PC-9 (cell line): ENCODE results near the gene CYP20A1. TPM values are rescaled to one million over a fixed set of nuclear protein-coding genes. Genes with fewer than 3 reads are reported as not detected.

Source experiments
- BruUV-seq: library from RNA; stranded (reverse); fragments of 400-500 nt; replicated peaks from 2 replicates; lab custom pipeline; 2021; lab: Mats Ljungman, UMichigan
- CTCF ChIA-PET: fragments of 300-600 bp; sonication (Branson Sonifier 250); formaldehyde crosslinking; loops from one replicate; lab custom pipeline; 2022; ENCODE audit warnings: antibody characterized with exemption; lab: Charles Lee
- POLR2A ChIA-PET: fragments of 300-600 bp; sonication (Branson Sonifier 250); formaldehyde crosslinking; loops from one replicate; lab custom pipeline; 2022; ENCODE audit warnings: antibody characterized with exemption; ENCODE audit not compliant: unreplicated experiment; lab: Charles Lee
- DNase-seq, 2 experiments: peaks; one replicate each; pipeline versions ENCODE4 v3.0.0 to v3.0.0-alpha.2; 2015 to 2022; ENCODE audit warnings: mixed read lengths in 1 of 2
- H2AFZ ChIP-seq: fragments of 200-600 bp; sonication (generic); 2 replicates; pipeline ENCODE4 v1.8.1; 2017; ENCODE audit warnings: antibody characterized with exemption
- H3F3A ChIP-seq: fragments of 200-600 bp; sonication (generic); 2 replicates; pipeline ENCODE4 v1.8.1; 2017; ENCODE audit warnings: antibody characterized with exemption, mild to moderate bottlenecking, low read depth; ENCODE audit not compliant: insufficient read depth
- H3K27ac ChIP-seq: fragments of 200-600 bp; sonication (generic); 2 replicates; pipeline ENCODE4 v1.6.1; 2016; ENCODE audit warnings: mixed run types
- H3K27me3 ChIP-seq: fragments of 200-600 bp; sonication (generic); 2 replicates; pipeline ENCODE4 v1.6.1; 2016; ENCODE audit warnings: low read depth, mixed run types; ENCODE audit not compliant: insufficient read depth
- H3K36me3 ChIP-seq: fragments of 200-600 bp; sonication (generic); 2 replicates; pipeline ENCODE4 v1.6.1; 2016; ENCODE audit warnings: low read depth, mixed run types
- H3K4me1 ChIP-seq: fragments of 200-600 bp; sonication (generic); replicated peaks from 2 replicates; pipeline ENCODE4 v1.6.1; 2016; ENCODE audit warnings: mixed run types; ENCODE audit not compliant: insufficient read depth
- H3K4me2 ChIP-seq: fragments of 200-600 bp; sonication (generic); 2 replicates; pipeline ENCODE4 v1.6.1; 2017; ENCODE audit warnings: mixed run types
- H3K4me3 ChIP-seq: fragments of 200-600 bp; sonication (generic); 2 replicates; pipeline ENCODE4 v1.6.1; 2016; ENCODE audit warnings: mixed run types
- H3K79me2 ChIP-seq: fragments of 200-600 bp; sonication (generic); 2 replicates; pipeline ENCODE4 v1.6.1; 2017; ENCODE audit warnings: low read depth, mixed run types
- H3K9me2 ChIP-seq: fragments of 200-600 bp; sonication (generic); 2 replicates; pipeline ENCODE4 v1.8.1; 2017; ENCODE audit warnings: mild to moderate bottlenecking; ENCODE audit not compliant: insufficient read depth
- H3K9me3 ChIP-seq: fragments of 200-600 bp; sonication (generic); 2 replicates; pipeline ENCODE4 v1.8.1; 2016; ENCODE audit warnings: low read depth; ENCODE audit not compliant: insufficient read depth
- H4K20me1 ChIP-seq: fragments of 200-600 bp; sonication (generic); 2 replicates; pipeline ENCODE4 v1.8.1; 2017; ENCODE audit not compliant: insufficient read depth
- EZH2 ChIP-seq: fragments of 200-600 bp; sonication (generic); IDR thresholded peaks from 2 replicates; pipeline ENCODE4 v1.8.0; 2017; ENCODE audit warnings: antibody characterized with exemption, low read depth
- intact Hi-C: fragments of 100-400 bp; cut with micrococcal nuclease; formaldehyde crosslinking; loops from one replicate; pipeline ENCODE4 v1.10.0; 2022; ENCODE audit not compliant: unreplicated experiment
- total RNA-seq: library from RNA; stranded (reverse); gene quantifications from 2 replicates; pipeline ENCODE4 v1.2.3, GENCODE V29; 2021
- TF ChIP-seq, protein P1 (sequence below): fragments of 200-600 bp; sonication (generic); conservative IDR thresholded peaks from 2 replicates; pipeline ENCODE4 v1.6.1; 2017; ENCODE audit warnings: mixed run types, antibody characterized with exemption, mild to moderate bottlenecking, moderate library complexity

The CYP20A1 gene
- total RNA-seq, 1 experiment from 2014 or later, result 6.9 TPM

DNA sequence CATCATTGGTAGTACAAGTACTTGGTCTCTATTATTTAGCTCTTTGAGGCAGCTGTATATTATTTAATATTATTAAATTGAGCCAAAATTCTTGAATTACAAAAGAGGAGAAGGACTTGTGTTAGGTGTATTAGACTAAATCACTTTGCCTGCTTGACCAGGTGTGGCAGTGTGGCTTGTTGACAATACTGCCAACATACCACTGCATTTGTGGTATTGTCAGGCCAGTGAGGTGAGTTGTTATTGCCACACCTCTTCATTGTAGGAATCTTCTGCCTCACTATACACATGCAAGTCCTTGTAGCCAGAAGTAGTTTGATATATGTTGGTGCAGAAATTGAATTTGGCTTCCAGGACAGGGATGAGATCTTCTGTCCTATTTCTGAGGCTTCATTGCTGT lies 40.5 kb downstream of the CYP20A1 start:
- ChIA-PET POLR2A (no interaction called here), CTCF (no interaction called here)
- Histone ChIP-seq H3K9me3 (no peaks in the 10 kb centered on the region), H2AFZ (no peak overlapping the region), H4K20me1 (no peaks in the 10 kb centered on the region), H3K4me1 (no peaks in the 10 kb centered on the region), H3K4me2 (no peak overlapping the region), H3F3A (no peaks in the 10 kb centered on the region), H3K27me3 (no peaks in the 10 kb centered on the region), H3K27ac (no peak overlapping the region), H3K9me2 (no peaks in the 10 kb centered on the region), H3K79me2 (no peaks in the 10 kb centered on the region), H3K36me3 (no peaks in the 10 kb centered on the region), H3K4me3 (no peak overlapping the region)
- intact Hi-C loops, result no loop called here
- DNase-seq, result peak in 1 of 2 experiments; percentile 36
- TF ChIP-seq, protein P1, sequence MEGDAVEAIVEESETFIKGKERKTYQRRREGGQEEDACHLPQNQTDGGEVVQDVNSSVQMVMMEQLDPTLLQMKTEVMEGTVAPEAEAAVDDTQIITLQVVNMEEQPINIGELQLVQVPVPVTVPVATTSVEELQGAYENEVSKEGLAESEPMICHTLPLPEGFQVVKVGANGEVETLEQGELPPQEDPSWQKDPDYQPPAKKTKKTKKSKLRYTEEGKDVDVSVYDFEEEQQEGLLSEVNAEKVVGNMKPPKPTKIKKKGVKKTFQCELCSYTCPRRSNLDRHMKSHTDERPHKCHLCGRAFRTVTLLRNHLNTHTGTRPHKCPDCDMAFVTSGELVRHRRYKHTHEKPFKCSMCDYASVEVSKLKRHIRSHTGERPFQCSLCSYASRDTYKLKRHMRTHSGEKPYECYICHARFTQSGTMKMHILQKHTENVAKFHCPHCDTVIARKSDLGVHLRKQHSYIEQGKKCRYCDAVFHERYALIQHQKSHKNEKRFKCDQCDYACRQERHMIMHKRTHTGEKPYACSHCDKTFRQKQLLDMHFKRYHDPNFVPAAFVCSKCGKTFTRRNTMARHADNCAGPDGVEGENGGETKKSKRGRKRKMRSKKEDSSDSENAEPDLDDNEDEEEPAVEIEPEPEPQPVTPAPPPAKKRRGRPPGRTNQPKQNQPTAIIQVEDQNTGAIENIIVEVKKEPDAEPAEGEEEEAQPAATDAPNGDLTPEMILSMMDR, result no peak; the same call in 1 of the 2 replicates
- TF ChIP-seq EZH2, result no peak
- BruUV-seq, result no TSS peak

DNA sequence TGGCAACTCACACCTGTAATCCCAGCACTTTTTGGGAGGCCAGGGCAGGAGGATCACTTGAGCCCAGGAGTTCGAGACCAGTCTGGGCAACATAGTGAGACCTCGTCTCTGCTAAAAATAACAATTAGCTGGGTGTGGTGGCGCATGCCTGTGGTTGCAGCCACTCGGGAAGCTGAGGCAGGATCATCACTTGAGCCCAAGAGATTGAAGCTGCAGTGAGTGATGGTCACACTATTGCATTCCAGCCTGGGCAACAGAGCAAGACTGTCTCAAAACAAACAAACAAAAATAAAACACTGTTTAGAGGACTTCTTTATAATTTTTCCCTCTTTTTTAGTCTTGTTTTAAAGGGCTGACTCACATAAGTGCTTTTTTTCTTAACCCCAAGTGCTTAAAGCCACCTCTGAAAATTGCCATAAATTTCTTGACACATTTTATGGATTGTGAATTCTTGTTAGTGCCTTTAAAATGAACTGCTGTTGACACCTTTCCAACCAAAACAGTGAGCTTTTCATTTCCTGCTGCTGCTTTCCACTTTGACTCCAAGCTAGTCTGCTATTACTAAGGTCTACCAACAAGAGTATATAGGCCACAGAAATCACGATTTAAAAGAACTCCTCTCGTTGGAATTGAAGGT lies 41.7 kb downstream of the CYP20A1 start:
- Histone ChIP-seq H2AFZ (no peak overlapping the region), H3K9me3 (no peaks in the 10 kb centered on the region), H3K27ac (no peak overlapping the region), H3K27me3 (no peaks in the 10 kb centered on the region), H3F3A (no peaks in the 10 kb centered on the region), H3K79me2 (no peaks in the 10 kb centered on the region), H3K9me2 (no peaks in the 10 kb centered on the region), H3K36me3 (no peaks in the 10 kb centered on the region), H3K4me2 (no peak overlapping the region), H3K4me3 (no peak overlapping the region), H4K20me1 (no peaks in the 10 kb centered on the region), H3K4me1 (no peaks in the 10 kb centered on the region)
- POLR2A ChIA-PET, result interaction anchor here (0.6 kb wide), 1 partner anchor 646 kb away, joined by 4 read pairs; the partner anchor contains the start of gene FAM117B
- no TSS peak for BruUV-seq
- intact Hi-C loops, result no loop called here
- no peak for TF ChIP-seq EZH2
- TF ChIP-seq, protein P1, result no peak
- CTCF ChIA-PET, result no interaction called here
- no peak for DNase-seq

DNA sequence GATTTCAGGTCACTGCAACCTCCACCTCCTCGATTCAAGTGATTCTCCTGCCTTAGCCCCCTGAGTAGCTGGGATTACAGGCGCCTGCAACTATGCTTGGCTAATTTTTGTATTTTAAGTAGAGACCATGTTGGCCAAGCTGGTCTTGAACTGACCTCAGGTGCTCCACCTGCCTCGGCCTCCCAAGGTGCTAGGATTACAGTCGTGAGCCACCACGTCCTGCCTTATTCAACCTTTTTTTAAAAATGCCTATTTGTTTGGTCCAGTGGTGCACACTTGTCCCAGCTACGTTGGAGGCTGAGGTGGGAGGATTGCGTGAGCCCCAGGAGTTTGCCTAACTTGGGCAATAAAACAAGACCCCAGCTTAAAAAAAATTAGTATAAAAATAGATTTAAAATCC lies 43.3 kb downstream of the CYP20A1 start:
- no peaks in the 10 kb centered on the region for H3K79me2 ChIP-seq
- no peaks in the 10 kb centered on the region for H3K36me3 ChIP-seq
- TF ChIP-seq, protein P1, result no peak
- no peak for TF ChIP-seq EZH2
- no peak overlapping the region for H3K4me3 ChIP-seq
- H3K27me3 ChIP-seq, result no peaks in the 10 kb centered on the region
- intact Hi-C loops, result no loop called here
- no peaks in the 10 kb centered on the region for H3K9me2 ChIP-seq
- DNase-seq, result no peak
- no peak overlapping the region for H3K4me2 ChIP-seq
- BruUV-seq, result no TSS peak
- no peaks in the 10 kb centered on the region for H3K4me1 ChIP-seq
- CTCF ChIA-PET, result no interaction called here
- no peaks in the 10 kb centered on the region for H4K20me1 ChIP-seq
- no peak overlapping the region for H2AFZ ChIP-seq
- H3K9me3 ChIP-seq, result no peaks in the 10 kb centered on the region
- POLR2A ChIA-PET, result no interaction called here
- H3K27ac ChIP-seq, result no peak overlapping the region
- no peaks in the 10 kb centered on the region for H3F3A ChIP-seq
